ENCODE results near the gene COL5A2. TPM values are rescaled to one million over a fixed set of nuclear protein-coding genes. Genes with fewer than 3 reads are reported as not detected.

Gene COL5A2
- total RNA-seq: 100 to 1,000 TPM in 1 of 5 donors, 10 to 100 TPM in 4; 44.2 to 468 (median 58.2) TPM
- polyA plus RNA-seq: 10 to 100 TPM; 11.9 to 13.9 (median 13.1) TPM
- long read RNA-seq, donor 1: 0 reads
- long read RNA-seq, donor 2: 0 reads
- long read RNA-seq, donor 3: 0 reads
- long read RNA-seq, donor 4: 0 reads
- long read RNA-seq, donor 5, full-length matches to known transcripts: 5 of 27 reads
- long read RNA-seq, donor 5, partial matches to known transcripts: 17 of 27 reads
- long read RNA-seq, donor 5, other reads (novel, unspliced or antisense): 5 of 27 reads
- long read RNA-seq, donor 6: 0 reads
- long read RNA-seq, donor 7, full-length matches to known transcripts: 3 of 23 reads
- long read RNA-seq, donor 7, partial matches to known transcripts: 20 of 23 reads
- long read RNA-seq, donor 7, other reads (novel, unspliced or antisense): 0 of 23 reads
- long read RNA-seq, donor 8, full-length matches to known transcripts: 3 of 3 reads
- long read RNA-seq, donor 8, partial matches to known transcripts: 0 of 3 reads
- long read RNA-seq, donor 8, other reads (novel, unspliced or antisense): 0 of 3 reads
- long read RNA-seq, donor 9, partial matches to known transcripts: 5 of 5 reads
- long read RNA-seq, donor 9, other reads (novel, unspliced or antisense): 0 of 5 reads
- long read RNA-seq, donor 10, full-length matches to known transcripts: 2 of 2 reads
- long read RNA-seq, donor 10, partial matches to known transcripts: 0 of 2 reads
- long read RNA-seq, donor 10, other reads (novel, unspliced or antisense): 0 of 2 reads

DNA sequence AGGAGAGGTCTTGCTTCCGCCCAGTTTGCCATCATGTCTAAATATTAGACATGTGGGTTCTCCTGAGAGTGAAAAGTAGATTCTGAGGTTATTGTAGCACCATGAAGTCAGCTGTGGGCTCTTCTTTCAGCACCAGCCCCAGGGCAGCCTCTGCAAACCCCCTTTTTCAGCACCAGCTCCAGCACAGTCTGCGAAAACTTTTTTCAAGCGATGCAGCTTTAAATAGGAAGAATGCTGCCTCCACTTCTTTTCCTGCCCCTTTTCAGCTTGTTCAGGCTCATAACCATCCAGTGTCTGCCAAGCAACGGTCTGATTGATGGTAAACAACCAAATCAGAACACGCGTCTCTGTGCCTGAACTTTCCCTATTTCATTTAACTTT is at the start of gene COL5A2:
Gene COL5A2, minus strand, starts transcription at position 192 of the 381 bp plus-strand sequence. Its CDS starts 157 bp downstream, at position 35.
- H3K4me1 ChIP-seq: peaks cover 0 to 14% (median 4%) of the 10 kb centered on the region in 4 donors
- no peaks in the 10 kb centered on the region for H3K36me3 ChIP-seq
- peak in 1 of 2 donors; percentile 88 for DNase-seq
- 8 to 15% (median 11%) methylated on average over 6 of the region's 6 CpGs for WGBS, 5 donors
- H3K9me3 ChIP-seq: no peaks in the 10 kb centered on the region
- intact Hi-C loops (cut with DNase I; ENCODE audit: low total_unique reads): no loop called here
- TF ChIP-seq POLR2AphosphoS5 (IDR thresholded peaks at IDR 0.05) (peak in 2 of 3 donors; percentile 26 to 66), EP300 (IDR thresholded peaks at IDR 0.05) (no peak), POLR2A (IDR thresholded peaks at IDR 0.05) (no peak)
- TF ChIP-seq, protein P1, sequence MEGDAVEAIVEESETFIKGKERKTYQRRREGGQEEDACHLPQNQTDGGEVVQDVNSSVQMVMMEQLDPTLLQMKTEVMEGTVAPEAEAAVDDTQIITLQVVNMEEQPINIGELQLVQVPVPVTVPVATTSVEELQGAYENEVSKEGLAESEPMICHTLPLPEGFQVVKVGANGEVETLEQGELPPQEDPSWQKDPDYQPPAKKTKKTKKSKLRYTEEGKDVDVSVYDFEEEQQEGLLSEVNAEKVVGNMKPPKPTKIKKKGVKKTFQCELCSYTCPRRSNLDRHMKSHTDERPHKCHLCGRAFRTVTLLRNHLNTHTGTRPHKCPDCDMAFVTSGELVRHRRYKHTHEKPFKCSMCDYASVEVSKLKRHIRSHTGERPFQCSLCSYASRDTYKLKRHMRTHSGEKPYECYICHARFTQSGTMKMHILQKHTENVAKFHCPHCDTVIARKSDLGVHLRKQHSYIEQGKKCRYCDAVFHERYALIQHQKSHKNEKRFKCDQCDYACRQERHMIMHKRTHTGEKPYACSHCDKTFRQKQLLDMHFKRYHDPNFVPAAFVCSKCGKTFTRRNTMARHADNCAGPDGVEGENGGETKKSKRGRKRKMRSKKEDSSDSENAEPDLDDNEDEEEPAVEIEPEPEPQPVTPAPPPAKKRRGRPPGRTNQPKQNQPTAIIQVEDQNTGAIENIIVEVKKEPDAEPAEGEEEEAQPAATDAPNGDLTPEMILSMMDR (IDR thresholded peaks at IDR 0.05): no peak
- H3K4me3 ChIP-seq: peak within 1 kb of the TSS; percentile 49 to 56 (median 50)
- no peaks in the 10 kb centered on the region for H3K27me3 ChIP-seq
- peak within 1 kb of the TSS; percentile 31 to 81 (median 77) for H3K27ac ChIP-seq

DNA sequence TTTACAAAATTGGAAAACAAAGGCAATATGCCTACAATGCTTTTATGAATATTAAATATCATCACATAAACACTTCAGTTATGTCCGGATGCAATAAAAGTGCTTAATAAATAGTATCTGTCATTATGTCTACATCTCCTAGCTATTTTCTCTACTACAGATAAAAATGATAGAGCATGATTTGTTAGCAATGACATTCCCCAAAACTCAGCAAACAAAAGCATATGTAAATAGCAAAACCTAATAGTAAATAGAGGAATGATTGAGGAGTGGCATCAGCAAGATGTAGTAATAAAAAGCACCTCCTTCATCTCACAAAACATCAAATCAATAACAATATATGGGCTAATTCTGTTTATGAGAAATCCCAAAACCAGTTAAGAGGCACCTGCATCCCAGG is 46.5 kb upstream of the COL5A2 start:
- WGBS, 5 donors: 88 to 97% (median 93%) methylated on average over 1 of the region's 1 CpG
- Histone ChIP-seq H3K27ac (no peak overlapping the region), H3K9me3 (no peaks in the 10 kb centered on the region), H3K4me1 (peaks cover 0 to 20% (median 11%) of the 10 kb centered on the region in 4 donors), H3K4me3 (no peak overlapping the region), H3K36me3 (no peaks in the 10 kb centered on the region), H3K27me3 (no peaks in the 10 kb centered on the region)
- intact Hi-C loops (cut with DNase I; ENCODE audit: low total_unique reads): no loop called here
- DNase-seq: no peak
- TF ChIP-seq POLR2A (IDR thresholded peaks at IDR 0.05): no peak
- TF ChIP-seq EP300 (IDR thresholded peaks at IDR 0.05): no peak
- TF ChIP-seq, protein P1 (IDR thresholded peaks at IDR 0.05): no peak
- TF ChIP-seq POLR2AphosphoS5 (IDR thresholded peaks at IDR 0.05): no peak

DNA sequence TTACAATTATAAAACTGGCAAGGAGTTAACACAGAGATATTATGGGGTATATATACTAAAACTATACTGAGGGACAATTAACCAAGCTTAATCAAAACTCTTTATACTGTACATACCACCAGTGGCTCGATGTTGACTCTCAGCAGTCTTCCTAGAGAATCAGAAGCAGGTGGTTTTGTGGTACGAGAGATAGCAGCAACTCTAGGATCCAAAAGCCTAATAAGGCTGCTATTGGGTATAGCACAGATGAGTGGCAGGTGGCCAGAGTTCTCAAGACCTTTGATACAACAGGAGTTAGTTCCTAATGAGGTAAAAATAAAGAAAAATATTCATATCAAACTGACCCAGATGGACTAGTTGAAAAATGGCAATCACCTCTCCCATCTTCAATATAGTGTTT is 45.5 kb upstream of the COL5A2 start:
- WGBS, 5 donors: 77 to 91% (median 85%) methylated on average over 2 of the region's 2 CpGs
- Histone ChIP-seq H3K4me1 (peaks cover 0 to 20% (median 11%) of the 10 kb centered on the region in 4 donors), H3K9me3 (no peaks in the 10 kb centered on the region), H3K4me3 (no peak overlapping the region), H3K27ac (no peak overlapping the region), H3K36me3 (no peaks in the 10 kb centered on the region), H3K27me3 (no peaks in the 10 kb centered on the region)
- TF ChIP-seq EP300 (IDR thresholded peaks at IDR 0.05) (no peak), POLR2AphosphoS5 (IDR thresholded peaks at IDR 0.05) (no peak), POLR2A (IDR thresholded peaks at IDR 0.05) (no peak)
- TF ChIP-seq, protein P1 (IDR thresholded peaks at IDR 0.05): no peak
- DNase-seq: no peak
- intact Hi-C loops (cut with DNase I; ENCODE audit: low total_unique reads): no loop called here

DNA sequence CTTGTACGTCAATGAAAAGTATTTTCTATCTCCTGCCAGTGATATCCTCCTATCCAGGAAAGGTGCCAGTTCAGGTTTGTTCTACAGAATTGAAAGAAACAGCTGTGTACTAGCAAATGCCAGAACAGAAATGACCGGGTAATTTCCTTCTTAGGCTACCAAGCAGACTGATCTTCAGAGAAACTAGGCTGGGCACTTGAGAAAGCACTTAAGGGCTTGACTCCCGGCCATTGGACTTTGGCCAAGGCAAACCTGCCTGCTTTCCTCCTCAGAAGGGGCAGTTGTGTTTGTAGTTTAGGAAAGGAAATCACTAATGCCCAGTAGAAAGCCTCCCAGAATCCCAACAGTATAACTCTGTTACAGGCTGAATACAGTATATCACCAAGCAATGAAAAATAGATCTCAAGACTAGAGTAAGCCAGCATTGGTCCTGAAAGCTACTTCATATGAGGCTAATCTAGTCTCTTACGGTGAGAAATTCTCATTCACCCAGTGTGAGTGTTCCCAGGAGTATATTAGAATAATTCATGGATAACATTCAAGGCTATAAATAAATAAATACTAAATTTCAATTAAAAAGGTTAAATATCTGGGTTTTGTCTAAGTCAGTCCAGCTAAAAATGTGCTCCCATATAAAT is 43.0 kb upstream of the COL5A2 start:
- 18 to 37% (median 24%) methylated on average over 4 of the region's 4 CpGs for WGBS, 5 donors
- peak in 1 of 3 donors; percentile 52 for TF ChIP-seq POLR2AphosphoS5 (IDR thresholded peaks at IDR 0.05)
- no peak for TF ChIP-seq EP300 (IDR thresholded peaks at IDR 0.05)
- TF ChIP-seq, protein P1 (IDR thresholded peaks at IDR 0.05): no peak
- no peak for TF ChIP-seq POLR2A (IDR thresholded peaks at IDR 0.05)
- Histone ChIP-seq H3K4me1 (peaks cover 0 to 20% (median 11%) of the 10 kb centered on the region in 4 donors), H3K27me3 (no peaks in the 10 kb centered on the region), H3K27ac (peak overlapping the region; percentile 10 to 73 (median 68)), H3K36me3 (no peaks in the 10 kb centered on the region), H3K4me3 (no peak overlapping the region), H3K9me3 (no peaks in the 10 kb centered on the region)
- DNase-seq: peak; percentile 75 to 84
- intact Hi-C loops (cut with DNase I; ENCODE audit: low total_unique reads): no loop called here

All from stomach (tissue), 19 donors.